ENCODE data around the gene SPOP.

The SPOP gene

DNA sequence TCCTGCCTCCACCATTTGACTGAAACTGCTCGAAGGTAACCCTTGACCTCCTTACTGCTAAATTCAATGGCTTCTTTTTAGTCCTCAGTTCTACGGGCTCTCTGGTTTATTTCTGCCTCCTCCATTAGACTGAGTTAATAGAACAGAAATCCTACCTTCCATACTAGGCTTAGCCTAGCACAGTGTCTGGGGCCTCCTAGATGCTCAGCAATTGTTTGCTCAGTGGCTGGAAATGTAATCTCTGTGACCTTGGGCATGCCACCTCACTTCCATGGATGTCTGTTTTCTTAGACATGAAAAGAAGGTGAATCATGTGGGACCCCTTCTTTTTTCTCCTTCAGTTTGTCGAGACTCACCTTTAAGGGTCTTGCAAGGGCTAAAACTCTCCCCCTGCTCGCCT lies 82.6 kb downstream of the SPOP start:
- no peaks in the 10 kb centered on the region for H3K4me1 ChIP-seq (ENCODE audit: insufficient read depth, low read length)
- H3K27me3 ChIP-seq (ENCODE audit: insufficient read depth, low read length) = no peaks in the 10 kb centered on the region
- no peak overlapping the region for H3K27ac ChIP-seq (ENCODE audit: low read depth, low read length)
- peaks cover 32% of the 10 kb centered on the region for H3K36me3 ChIP-seq (ENCODE audit: insufficient read depth, low read length)
- no peaks in the 10 kb centered on the region for H3K9me3 ChIP-seq (ENCODE audit: insufficient read depth, low read depth, low read length)
- H3K9ac ChIP-seq (ENCODE audit: low read depth, low read length) = no peak overlapping the region
- no peak overlapping the region for H3K4me3 ChIP-seq (ENCODE audit: low read length)
- WGBS = 98% methylated on average over 4 of the region's 4 CpGs

DNA sequence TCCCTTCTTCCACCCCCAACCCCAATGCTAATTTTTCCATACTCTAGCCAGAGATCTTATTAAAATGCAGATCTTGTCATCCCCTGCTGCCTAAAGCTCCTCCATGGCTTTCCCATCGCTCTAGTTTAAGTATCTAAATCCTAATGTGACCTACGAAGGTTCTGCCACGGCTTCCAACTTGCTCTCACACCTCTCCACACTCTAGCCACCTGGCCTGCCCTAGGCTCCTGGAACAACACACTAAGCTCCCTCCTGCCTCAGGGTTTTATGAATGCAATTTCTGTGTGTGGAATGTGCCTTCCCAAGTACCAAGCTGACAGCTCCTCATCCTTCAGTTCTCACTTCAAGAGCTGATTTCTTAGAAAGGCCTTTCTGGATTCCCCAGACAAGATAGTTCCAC lies 85.6 kb downstream of the SPOP start:
- Histone ChIP-seq H3K27ac (ENCODE audit: low read depth, low read length) (no peak overlapping the region), H3K27me3 (ENCODE audit: insufficient read depth, low read length) (no peaks in the 10 kb centered on the region), H3K36me3 (ENCODE audit: insufficient read depth, low read length) (peaks cover 9% of the 10 kb centered on the region; the same call in 1 of the 2 replicates), H3K4me1 (ENCODE audit: insufficient read depth, low read length) (no peaks in the 10 kb centered on the region), H3K9me3 (ENCODE audit: insufficient read depth, low read depth, low read length) (no peaks in the 10 kb centered on the region), H3K9ac (ENCODE audit: low read depth, low read length) (no peak overlapping the region), H3K4me3 (ENCODE audit: low read length) (no peak overlapping the region)
- 88% methylated on average over 3 of the region's 3 CpGs for WGBS

DNA sequence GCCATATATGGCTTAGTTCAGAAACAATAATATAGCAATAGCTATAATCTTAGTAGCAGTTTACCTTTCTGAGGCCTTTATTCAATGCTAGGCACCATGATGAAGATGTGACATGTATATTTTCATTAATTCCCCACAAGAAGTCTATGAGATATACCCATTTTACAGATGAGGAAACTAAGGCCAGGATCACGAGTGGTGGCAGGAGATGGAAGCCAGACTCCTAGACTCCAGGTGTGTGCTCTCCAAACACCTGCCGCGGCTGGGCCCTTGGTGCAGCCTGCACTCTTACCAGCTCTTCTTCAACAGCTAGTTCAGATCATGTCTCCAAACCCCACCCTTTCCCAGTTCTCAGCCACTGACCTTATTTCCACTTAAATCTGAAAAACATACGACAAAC lies 87.0 kb downstream of the SPOP start:
- 97% methylated on average over 4 of the region's 4 CpGs for WGBS
- H3K9me3 ChIP-seq (ENCODE audit: insufficient read depth, low read depth, low read length) = no peaks in the 10 kb centered on the region
- H3K36me3 ChIP-seq (ENCODE audit: insufficient read depth, low read length) = peaks cover 3% of the 10 kb centered on the region; the same call in 1 of the 2 replicates
- H3K4me1 ChIP-seq (ENCODE audit: insufficient read depth, low read length) = no peaks in the 10 kb centered on the region
- H3K27me3 ChIP-seq (ENCODE audit: insufficient read depth, low read length) = no peaks in the 10 kb centered on the region
- H3K27ac ChIP-seq (ENCODE audit: low read depth, low read length) = no peak overlapping the region
- H3K9ac ChIP-seq (ENCODE audit: low read depth, low read length) = no peak overlapping the region
- H3K4me3 ChIP-seq (ENCODE audit: low read length) = no peak overlapping the region

DNA sequence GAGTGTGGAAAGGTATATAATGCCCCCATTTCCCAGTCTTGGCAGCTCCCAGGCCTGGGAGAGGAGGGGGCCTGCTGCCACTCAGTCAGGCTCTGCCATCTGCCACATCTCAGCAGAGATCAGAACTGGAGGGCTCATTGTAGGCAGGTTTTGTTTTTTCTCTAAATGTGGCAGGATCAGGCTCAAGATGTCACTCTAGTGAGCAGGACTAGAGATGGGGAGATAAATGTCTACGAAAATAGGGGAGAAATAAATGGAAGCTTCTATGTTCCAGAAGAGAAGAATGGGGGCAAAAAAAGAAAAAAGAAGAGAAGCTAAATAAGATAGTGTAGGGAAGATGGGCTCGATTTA lies 88.3 kb downstream of the SPOP start:
- Histone ChIP-seq H3K27ac (ENCODE audit: low read depth, low read length) (no peak overlapping the region), H3K36me3 (ENCODE audit: insufficient read depth, low read length) (peaks cover 3% of the 10 kb centered on the region; the same call in 1 of the 2 replicates), H3K9ac (ENCODE audit: low read depth, low read length) (no peak overlapping the region), H3K9me3 (ENCODE audit: insufficient read depth, low read depth, low read length) (no peaks in the 10 kb centered on the region), H3K4me3 (ENCODE audit: low read length) (no peak overlapping the region), H3K4me1 (ENCODE audit: insufficient read depth, low read length) (no peaks in the 10 kb centered on the region), H3K27me3 (ENCODE audit: insufficient read depth, low read length) (no peaks in the 10 kb centered on the region)
- 87% methylated on average over 2 of the region's 2 CpGs for WGBS

DNA sequence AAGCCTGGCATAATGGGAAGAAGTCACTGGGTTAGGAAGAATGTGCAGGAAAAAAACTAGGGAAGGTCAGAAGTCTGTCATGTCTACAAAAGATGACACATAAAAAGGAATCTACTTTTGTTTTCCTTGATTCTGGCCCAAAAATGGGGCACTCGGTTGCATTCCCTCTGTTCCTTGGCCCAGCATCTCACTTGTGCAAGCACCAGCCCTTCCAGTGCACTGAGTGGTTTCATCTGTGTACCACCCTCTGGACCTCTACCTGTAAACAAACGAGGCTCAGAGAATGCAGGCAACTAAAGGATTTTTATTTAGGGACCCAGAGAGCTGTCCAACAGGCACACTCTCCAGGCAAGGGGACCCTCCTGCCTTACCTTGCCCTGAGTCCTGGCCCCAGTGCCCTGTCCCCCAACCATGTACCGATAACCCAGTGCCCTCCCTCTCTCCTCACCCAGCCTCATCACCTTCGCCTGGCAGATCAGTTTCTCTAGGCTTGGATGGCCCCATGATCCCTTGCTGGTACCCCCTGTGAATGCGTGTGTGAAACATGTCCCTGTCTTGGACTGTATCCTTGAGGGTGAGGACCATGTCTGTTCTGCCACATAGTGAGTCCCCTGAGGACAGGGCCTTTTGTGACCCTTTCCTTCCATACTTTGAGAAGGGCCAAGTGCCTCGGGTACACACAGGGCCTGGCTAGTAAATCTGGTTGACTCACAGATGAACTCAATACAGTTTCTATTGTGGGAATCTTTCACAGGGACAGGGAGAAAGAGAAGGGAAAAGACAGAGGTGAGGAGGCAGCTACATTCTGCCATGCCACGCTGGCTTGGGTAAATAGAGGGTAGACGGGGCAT lies 88.9 kb downstream of the SPOP start:
- Histone ChIP-seq H3K36me3 (ENCODE audit: insufficient read depth, low read length) (no peaks in the 10 kb centered on the region), H3K27me3 (ENCODE audit: insufficient read depth, low read length) (no peaks in the 10 kb centered on the region), H3K4me3 (ENCODE audit: low read length) (no peak overlapping the region), H3K9ac (ENCODE audit: low read depth, low read length) (no peak overlapping the region), H3K27ac (ENCODE audit: low read depth, low read length) (no peak overlapping the region), H3K9me3 (ENCODE audit: insufficient read depth, low read depth, low read length) (no peaks in the 10 kb centered on the region), H3K4me1 (ENCODE audit: insufficient read depth, low read length) (no peaks in the 10 kb centered on the region)
- 84% methylated on average over 8 of the region's 8 CpGs for WGBS

DNA sequence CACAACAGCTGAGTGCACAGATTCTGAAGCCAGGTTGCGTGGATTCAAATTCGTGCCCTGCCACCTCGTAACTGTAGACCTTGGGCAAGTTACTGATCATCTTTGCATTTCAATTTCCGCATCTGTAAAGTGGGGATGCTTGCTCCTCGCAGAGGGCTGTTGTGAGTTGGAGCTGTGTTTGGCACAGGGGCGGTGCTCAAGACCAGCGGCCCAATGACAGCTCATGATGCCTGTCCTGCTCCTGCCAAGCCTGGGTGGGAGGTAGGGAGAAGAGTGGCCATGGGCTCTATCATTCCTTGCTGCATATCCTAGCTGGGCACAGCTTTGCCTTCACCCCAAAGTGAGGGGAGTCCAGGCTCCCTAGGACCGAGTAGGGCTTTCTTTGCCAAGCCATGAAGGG lies 89.6 kb downstream of the SPOP start:
- no peaks in the 10 kb centered on the region for H3K4me1 ChIP-seq (ENCODE audit: insufficient read depth, low read length)
- no peak overlapping the region for H3K9ac ChIP-seq (ENCODE audit: low read depth, low read length)
- H3K27me3 ChIP-seq (ENCODE audit: insufficient read depth, low read length) = no peaks in the 10 kb centered on the region
- WGBS = 89% methylated on average over 8 of the region's 8 CpGs
- H3K4me3 ChIP-seq (ENCODE audit: low read length) = no peak overlapping the region
- H3K27ac ChIP-seq (ENCODE audit: low read depth, low read length) = no peak overlapping the region
- no peaks in the 10 kb centered on the region for H3K36me3 ChIP-seq (ENCODE audit: insufficient read depth, low read length)
- no peaks in the 10 kb centered on the region for H3K9me3 ChIP-seq (ENCODE audit: insufficient read depth, low read depth, low read length)

DNA sequence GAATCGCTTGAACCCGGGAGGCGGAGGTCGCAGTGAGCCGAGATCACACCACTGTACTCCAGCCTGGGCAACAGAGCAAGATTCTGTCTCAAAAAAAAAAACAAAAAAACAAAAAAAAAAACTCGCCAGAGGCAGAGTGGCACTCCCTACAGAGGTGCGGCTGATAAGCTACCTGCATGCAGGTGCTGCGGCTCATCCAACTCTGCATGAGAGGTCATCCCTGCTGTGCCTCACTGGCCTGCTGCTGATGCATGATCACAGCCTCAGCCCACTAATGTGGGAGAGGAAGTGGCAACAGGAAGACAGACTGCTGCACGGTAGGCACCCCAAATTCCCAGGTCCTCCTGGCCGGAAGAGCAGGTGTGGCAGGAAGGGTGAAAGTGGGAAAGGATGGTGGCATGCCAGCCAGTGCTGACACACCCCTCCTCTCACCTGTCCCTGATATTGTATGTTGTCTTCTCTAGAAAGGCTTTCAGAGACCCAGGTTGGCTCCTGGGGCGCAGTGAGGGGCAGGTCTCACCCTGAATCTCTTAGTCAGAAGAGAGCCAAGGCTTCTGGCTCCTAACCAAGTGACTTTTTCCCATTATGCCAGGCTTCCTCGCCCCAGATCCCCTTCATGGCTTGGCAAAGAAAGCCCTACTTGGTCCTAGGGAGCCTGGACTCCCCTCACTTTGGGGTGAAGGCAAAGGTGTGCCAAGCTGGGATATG lies 90.4 kb downstream of the SPOP start:
- no peak overlapping the region for H3K4me3 ChIP-seq (ENCODE audit: low read length)
- H3K27ac ChIP-seq (ENCODE audit: low read depth, low read length) = no peak overlapping the region
- no peaks in the 10 kb centered on the region for H3K36me3 ChIP-seq (ENCODE audit: insufficient read depth, low read length)
- H3K4me1 ChIP-seq (ENCODE audit: insufficient read depth, low read length) = no peaks in the 10 kb centered on the region
- 91% methylated on average over 12 of the region's 12 CpGs for WGBS
- H3K9me3 ChIP-seq (ENCODE audit: insufficient read depth, low read depth, low read length) = no peaks in the 10 kb centered on the region
- no peak overlapping the region for H3K9ac ChIP-seq (ENCODE audit: low read depth, low read length)
- H3K27me3 ChIP-seq (ENCODE audit: insufficient read depth, low read length) = no peaks in the 10 kb centered on the region

DNA sequence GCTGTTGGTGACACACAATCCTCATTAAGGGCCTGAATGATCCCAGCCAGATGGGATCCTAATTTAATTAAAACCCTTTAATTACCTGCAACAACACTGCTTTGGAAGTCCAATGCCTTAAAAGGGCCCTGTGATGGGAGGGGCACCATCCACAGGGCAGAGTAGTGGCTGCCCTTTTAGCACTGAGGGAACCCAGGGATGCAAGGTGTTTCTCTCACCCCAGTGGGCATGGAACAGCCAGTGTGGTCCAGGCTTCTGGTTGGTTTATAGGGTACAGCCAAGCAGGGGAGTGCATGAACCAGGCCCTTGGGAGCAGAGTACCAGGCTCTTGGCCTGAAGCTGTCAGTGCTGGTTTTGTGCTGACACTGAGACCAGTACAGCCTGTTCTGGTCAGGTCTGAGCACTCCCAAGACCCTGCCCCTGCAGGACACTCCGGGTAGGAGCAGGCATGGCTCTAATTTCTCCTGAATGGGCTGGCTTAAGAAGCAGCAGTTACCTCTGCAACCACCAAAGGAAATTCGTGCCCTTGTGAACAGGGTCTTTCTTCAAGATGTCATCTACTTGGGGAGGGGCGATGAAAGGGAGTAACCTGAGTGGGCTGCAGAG lies 92.4 kb downstream of the SPOP start:
- Histone ChIP-seq H3K4me1 (ENCODE audit: insufficient read depth, low read length) (no peaks in the 10 kb centered on the region), H3K9me3 (ENCODE audit: insufficient read depth, low read depth, low read length) (no peaks in the 10 kb centered on the region), H3K27ac (ENCODE audit: low read depth, low read length) (no peak overlapping the region), H3K36me3 (ENCODE audit: insufficient read depth, low read length) (no peaks in the 10 kb centered on the region), H3K4me3 (ENCODE audit: low read length) (no peak overlapping the region), H3K9ac (ENCODE audit: low read depth, low read length) (no peak overlapping the region), H3K27me3 (ENCODE audit: insufficient read depth, low read length) (no peaks in the 10 kb centered on the region)
- whole genome bisulfite sequencing = 46% methylated on average over 3 of the region's 3 CpGs

DNA sequence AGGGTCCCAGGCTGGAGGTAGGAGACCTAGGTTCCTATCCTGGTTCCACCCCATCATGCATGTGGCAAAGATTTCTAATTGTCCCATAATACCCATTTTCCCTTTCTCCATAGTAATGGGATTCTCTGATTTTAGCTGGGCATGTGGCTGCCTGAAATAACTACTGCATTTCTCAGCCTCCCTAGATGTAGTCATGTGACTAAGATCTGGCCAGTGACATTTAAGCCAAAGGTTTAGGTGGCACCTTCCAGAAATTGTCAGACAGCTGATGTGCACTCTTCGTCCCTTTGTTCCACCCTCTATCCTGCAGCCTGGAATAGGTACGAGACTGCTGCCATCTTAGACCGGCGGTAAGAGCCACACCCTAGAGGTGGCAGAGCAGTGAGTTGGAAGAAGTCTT lies 94.0 kb downstream of the SPOP start:
- Histone ChIP-seq H3K27me3 (ENCODE audit: insufficient read depth, low read length) (no peaks in the 10 kb centered on the region), H3K27ac (ENCODE audit: low read depth, low read length) (no peak overlapping the region), H3K36me3 (ENCODE audit: insufficient read depth, low read length) (no peaks in the 10 kb centered on the region), H3K9me3 (ENCODE audit: insufficient read depth, low read depth, low read length) (no peaks in the 10 kb centered on the region), H3K4me3 (ENCODE audit: low read length) (no peak overlapping the region), H3K9ac (ENCODE audit: low read depth, low read length) (no peak overlapping the region), H3K4me1 (ENCODE audit: insufficient read depth, low read length) (no peaks in the 10 kb centered on the region)
- 92% methylated on average over 4 of the region's 4 CpGs for WGBS

DNA sequence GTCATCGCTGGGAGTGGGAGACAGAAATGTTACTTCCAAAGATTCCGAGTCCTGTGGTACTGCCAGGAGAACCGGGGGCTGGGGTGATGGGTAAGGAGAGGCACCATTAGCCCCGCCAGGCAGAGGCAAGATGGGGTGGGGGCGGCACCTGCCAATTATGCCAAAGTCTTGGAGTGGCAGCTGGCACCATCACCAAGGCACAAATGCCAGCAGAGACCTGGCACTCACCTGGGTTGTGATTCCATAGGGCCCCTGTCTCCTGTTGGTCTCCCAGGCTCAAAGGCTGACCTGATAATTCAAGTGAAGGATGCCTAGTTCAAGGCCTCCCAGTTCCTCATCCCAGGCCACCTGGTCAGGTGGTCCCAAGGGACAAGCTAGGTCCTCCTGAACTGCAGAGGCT lies 94.7 kb downstream of the SPOP start:
- no peaks in the 10 kb centered on the region for H3K36me3 ChIP-seq (ENCODE audit: insufficient read depth, low read length)
- H3K9ac ChIP-seq (ENCODE audit: low read depth, low read length) = no peak overlapping the region
- H3K9me3 ChIP-seq (ENCODE audit: insufficient read depth, low read depth, low read length) = no peaks in the 10 kb centered on the region
- H3K4me3 ChIP-seq (ENCODE audit: low read length) = no peak overlapping the region
- peaks cover 2% of the 10 kb centered on the region for H3K27me3 ChIP-seq (ENCODE audit: insufficient read depth, low read length)
- H3K27ac ChIP-seq (ENCODE audit: low read depth, low read length) = no peak overlapping the region
- no peaks in the 10 kb centered on the region for H3K4me1 ChIP-seq (ENCODE audit: insufficient read depth, low read length)
- 89% methylated on average over 5 of the region's 5 CpGs for WGBS

DNA sequence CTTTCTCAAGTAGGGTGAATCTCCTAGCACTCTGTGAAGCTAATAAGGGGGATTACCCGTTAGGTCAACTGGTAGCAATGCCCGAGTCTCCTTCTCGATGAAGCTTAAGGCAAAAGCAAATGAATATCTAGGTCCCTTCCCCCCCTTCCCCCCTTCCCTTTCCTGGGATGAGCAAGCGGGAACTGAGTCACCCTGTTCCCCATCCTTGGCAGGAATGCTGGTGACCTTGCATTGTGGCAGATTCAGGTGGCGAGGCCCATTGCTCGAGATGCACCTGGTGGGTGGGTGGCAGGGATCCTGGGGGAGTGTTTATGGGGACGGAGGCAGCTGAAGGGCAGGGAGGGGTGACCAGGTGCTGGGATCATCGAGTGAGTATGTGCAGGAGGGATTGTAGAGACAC lies 95.1 kb downstream of the SPOP start:
- no peak overlapping the region for H3K9ac ChIP-seq (ENCODE audit: low read depth, low read length)
- H3K4me1 ChIP-seq (ENCODE audit: insufficient read depth, low read length) = no peaks in the 10 kb centered on the region
- no peak overlapping the region for H3K27ac ChIP-seq (ENCODE audit: low read depth, low read length)
- no peaks in the 10 kb centered on the region for H3K9me3 ChIP-seq (ENCODE audit: insufficient read depth, low read depth, low read length)
- WGBS = 81% methylated on average over 8 of the region's 8 CpGs
- H3K36me3 ChIP-seq (ENCODE audit: insufficient read depth, low read length) = no peaks in the 10 kb centered on the region
- no peak overlapping the region for H3K4me3 ChIP-seq (ENCODE audit: low read length)
- H3K27me3 ChIP-seq (ENCODE audit: insufficient read depth, low read length) = peaks cover 7% of the 10 kb centered on the region
